Bone marrow (tissue), 2 donors: ENCODE results near the gene SIRPB2.
"Not testable (repeated sequence)": the region's sequence is repeated elsewhere in the genome, so short reads cannot be mapped to it uniquely, and the experiment has no call there.

ENCODE experiments used
- DNase-seq, 2 donors: peaks; one replicate each; lab custom pipeline; 2025; lab: John Stamatoyannopoulos, UW

SIRPB2 gene

GRCh38 chr20:1499528-1500420 lies 8.6 kb upstream of the SIRPB2 start:
- no peak for DNase-seq

- DNase-seq, result not testable (repeated sequence)
These were observed 6.2 kb upstream of the SIRPB2 start for GRCh38 chr20:1497371-1497770.

- DNase-seq, result no peak
These were observed 5.7 kb upstream of the SIRPB2 start for GRCh38 chr20:1496930-1497329.

GRCh38 chr20:1494436-1494835 lies 3.2 kb upstream of the SIRPB2 start:
- DNase-seq, result no peak

- no peak for DNase-seq
These were observed 2.3 kb upstream of the SIRPB2 start for GRCh38 chr20:1493536-1493935.

GRCh38 chr20:1491860-1492642 lies 831 bp upstream of the SIRPB2 start:
- no peak for DNase-seq

GRCh38 chr20:1490643-1491195 lies 501 bp downstream of the SIRPB2 start:
- DNase-seq, result no peak

GRCh38 chr20:1489764-1490436 lies 1.3 kb downstream of the SIRPB2 start:
- DNase-seq, result peak in 1 of 2 donors; percentile 19

- no peak for DNase-seq
These were observed 1.9 kb downstream of the SIRPB2 start for GRCh38 chr20:1489325-1489724.

GRCh38 chr20:1486566-1486965 lies 4.7 kb downstream of the SIRPB2 start:
- no peak for DNase-seq

GRCh38 chr20:1484438-1485116 lies 6.6 kb downstream of the SIRPB2 start:
- no peak for DNase-seq

- DNase-seq, result no peak
These were observed 11.2 kb downstream of the SIRPB2 start for GRCh38 chr20:1479831-1480595.

- DNase-seq, result no peak
These were observed 12.7 kb downstream of the SIRPB2 start for GRCh38 chr20:1478566-1478965.

GRCh38 chr20:1477896-1478490 lies 13.2 kb downstream of the SIRPB2 start:
- DNase-seq, result no peak

- DNase-seq, result no peak
These were observed 16.2 kb downstream of the SIRPB2 start for GRCh38 chr20:1474817-1475603.

- DNase-seq, result no peak
These were observed 16.9 kb downstream of the SIRPB2 start for GRCh38 chr20:1474325-1474724.

GRCh38 chr20:1473246-1474220 lies 17.7 kb downstream of the SIRPB2 start:
- no peak for DNase-seq

- DNase-seq, result peak in 1 of 2 donors; percentile 65
These were observed 18.5 kb downstream of the SIRPB2 start for GRCh38 chr20:1472556-1473245.
